HFF-Myc (cell line): ENCODE measurements around the gene NFATC2IP.

Experiments used
- DNase-seq: peaks from one replicate; pipeline ENCODE4 v3.0.0-alpha.2; 2011; ENCODE audit warnings: low read depth; ENCODE audit errors: extremely low read depth
- H3K4me3 ChIP-seq: replicated peaks from 2 replicates; pipeline ENCODE4 v1.5.1; 2011; ENCODE audit warnings: low read depth, mild to moderate bottlenecking, control low read depth, low read length
- CTCF ChIP-seq: IDR thresholded peaks from 2 replicates; pipeline ENCODE4 v1.5.1; 2012; ENCODE audit warnings: mild to moderate bottlenecking, low read depth, low read length, control low read depth; ENCODE audit errors: missing control alignments

The NFATC2IP gene

DNA sequence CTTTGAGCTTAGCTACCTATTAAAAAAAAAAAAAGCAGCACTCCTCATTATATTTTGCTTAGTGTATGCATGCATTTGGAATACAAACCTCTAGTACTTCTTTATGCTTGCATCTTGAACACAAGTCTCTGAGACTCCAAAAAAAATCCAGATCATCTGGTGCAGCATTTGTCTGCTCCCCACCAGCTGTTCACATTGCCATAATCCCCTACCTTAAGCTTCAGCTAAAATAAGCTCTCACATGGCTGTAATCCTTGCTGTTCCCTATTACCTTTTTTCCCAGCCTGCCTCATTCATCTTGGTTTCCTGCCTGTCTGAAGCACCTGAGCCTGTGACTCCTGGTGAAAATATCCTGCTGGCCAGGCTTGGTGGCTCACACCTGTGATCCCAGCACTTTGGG lies 7.5 kb upstream of the NFATC2IP start:
- no peak overlapping the region for H3K4me3 ChIP-seq
- DNase-seq, result no peak
- TF ChIP-seq CTCF, result no peak

- no peak for DNase-seq
- TF ChIP-seq CTCF, result no peak
Observed at GRCh38 chr16:28946681-28947080, 4.1 kb upstream of the NFATC2IP start.

GRCh38 chr16:28951410-28951943 lies 740 bp downstream of the NFATC2IP start:
- no peak for DNase-seq
- peak overlapping the region; percentile 91 for H3K4me3 ChIP-seq
- TF ChIP-seq CTCF, result no peak

More at GRCh38 chr16:28946681-28947080, 4.1 kb upstream of the NFATC2IP start:
- no peak overlapping the region for H3K4me3 ChIP-seq

DNA sequence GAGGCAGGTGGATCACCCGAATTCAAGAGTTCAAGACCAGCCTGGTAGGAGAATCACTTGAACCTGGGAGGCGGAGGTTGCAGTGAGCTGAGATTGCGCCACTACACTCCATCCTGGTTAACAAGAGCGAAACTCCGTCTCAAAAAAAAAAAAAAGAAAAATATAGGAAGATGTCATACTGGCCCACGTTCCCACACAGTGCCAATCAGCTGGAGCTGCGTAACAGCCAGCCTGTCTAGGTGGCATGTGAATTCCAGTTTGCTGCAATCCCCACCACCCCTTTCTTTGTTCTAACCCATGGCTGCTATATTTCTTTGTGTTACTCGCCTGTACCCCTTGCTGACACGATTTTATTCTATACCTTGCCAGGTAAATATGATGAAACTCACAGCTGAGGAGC lies 7.5 kb downstream of the NFATC2IP start:
- H3K4me3 ChIP-seq, result no peak overlapping the region
- TF ChIP-seq CTCF, result no peak

DNA sequence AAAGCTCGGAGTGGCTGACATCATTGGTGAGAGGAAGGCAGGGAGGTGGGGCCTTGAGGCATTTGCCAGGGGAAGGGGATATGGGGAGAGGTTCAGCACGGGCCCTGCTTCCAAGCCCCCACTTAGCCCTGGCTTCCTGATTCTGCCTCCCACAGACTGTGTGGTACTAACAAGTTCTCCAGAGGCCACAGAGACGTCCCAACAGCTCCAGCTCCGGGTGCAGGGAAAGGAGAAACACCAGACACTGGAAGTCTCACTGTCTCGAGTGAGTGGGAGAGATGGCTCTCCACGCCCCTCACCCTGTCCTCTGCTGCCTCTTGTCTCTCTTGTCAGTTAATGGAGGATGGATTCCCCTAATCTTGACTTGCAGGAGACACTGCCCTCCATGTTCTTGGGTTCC lies 8.1 kb downstream of the NFATC2IP start:
- no peak overlapping the region for H3K4me3 ChIP-seq
- TF ChIP-seq CTCF, result no peak
- no peak for DNase-seq

More for the DNA sequence above, 7.5 kb downstream of the NFATC2IP start:
- DNase-seq, result no peak

- DNase-seq, result no peak
- no peak for TF ChIP-seq CTCF
- H3K4me3 ChIP-seq, result no peak overlapping the region
Observed at GRCh38 chr16:28964072-28964471, 13.3 kb downstream of the NFATC2IP start.

GRCh38 chr16:28964496-28964895 lies 13.8 kb downstream of the NFATC2IP start:
- no peak for TF ChIP-seq CTCF
- H3K4me3 ChIP-seq, result no peak overlapping the region
- no peak for DNase-seq
